GM12865 (cell line): ENCODE data around the gene GIMAP6.
"Not testable (repeated sequence)": the region's sequence is repeated elsewhere in the genome, so short reads cannot be mapped to it uniquely, and the experiment has no call there.

Source experiments
- DNase-seq: peaks from one replicate; pipeline ENCODE4 v3.0.0; 2010; ENCODE audit warnings: low read depth
- H3K4me3 ChIP-seq: 2 replicates; pipeline ENCODE4 v1.5.1; 2011; ENCODE audit warnings: mild to moderate bottlenecking, low read depth, low read length, control low read depth
- CTCF ChIP-seq: IDR thresholded peaks from 2 replicates; pipeline ENCODE4 v1.5.1; 2011; ENCODE audit warnings: low read length, control low read depth, low read depth, inconsistent platforms; ENCODE audit not compliant: insufficient read depth; ENCODE audit errors: missing control alignments

Gene GIMAP6

GRCh38 chr7:150580638-150581394 lies 51.4 kb downstream of the GIMAP6 start:
- peak; percentile 46 for DNase-seq
- no peak for TF ChIP-seq CTCF
- no peak overlapping the region for H3K4me3 ChIP-seq

GRCh38 chr7:150579979-150580637 lies 52.1 kb downstream of the GIMAP6 start:
- H3K4me3 ChIP-seq, DNase-seq: not testable (repeated sequence)
